Panc1 (cell line): ENCODE measurements around the gene IPMK. TPM values are rescaled to one million over a fixed set of nuclear protein-coding genes. Genes with fewer than 3 reads are reported as not detected.
"Not testable (repeated sequence)": the region's sequence is repeated elsewhere in the genome, so short reads cannot be mapped to it uniquely, and the experiment has no call there.

Experiments used
- ATAC-seq: fragments of 200-7000 bp; cut with Tn5 transposase; 2 replicates; pipeline ENCODE4 v1.9.1; 2020; ENCODE audit warnings: mild to moderate bottlenecking, moderate library complexity
- BruUV-seq: library from RNA; stranded (reverse); fragments of 400-500 nt; replicated peaks from 2 replicates; lab custom pipeline; 2021; lab: Mats Ljungman, UMichigan
- CTCF ChIA-PET: fragments of 300-600 bp; sonication (Branson Sonifier 250); formaldehyde crosslinking; loops from one replicate; lab custom pipeline; 2022; ENCODE audit warnings: antibody characterized with exemption; lab: Charles Lee
- POLR2A ChIA-PET: fragments of 300-600 bp; sonication (Branson Sonifier 250); formaldehyde crosslinking; loops from one replicate; lab custom pipeline; 2022; ENCODE audit warnings: antibody characterized with exemption; lab: Charles Lee
- DNase-seq: peaks from one replicate; pipeline ENCODE4 v3.0.0-alpha.2; 2010; ENCODE audit warnings: low read depth, low spot score
- H3K27ac ChIP-seq: 2 replicates; pipeline ENCODE4 v1.5.1; 2011; ENCODE audit warnings: mild to moderate bottlenecking, low read length, inconsistent platforms
- H3K27me3 ChIP-seq: fragments of 200-500 bp; sonication (Bioruptor generic); 2 replicates; pipeline ENCODE4 v1.6.0; 2014; ENCODE audit warnings: low read length, inconsistent platforms; ENCODE audit not compliant: control insufficient read depth, insufficient read depth
- H3K36me3 ChIP-seq: fragments of 200-500 bp; sonication (Bioruptor generic); 2 replicates; pipeline ENCODE4 v1.5.1; 2014; ENCODE audit warnings: inconsistent platforms, mild to moderate bottlenecking, low read length, moderate library complexity; ENCODE audit not compliant: control insufficient read depth, insufficient read depth
- H3K4me1 ChIP-seq: 2 replicates; pipeline ENCODE4 v1.5.1; 2011; ENCODE audit warnings: inconsistent platforms, mild to moderate bottlenecking, low read length, moderate library complexity; ENCODE audit not compliant: control insufficient read depth, insufficient read depth
- H3K4me3 ChIP-seq, 2 experiments: 2 replicates each; pipeline ENCODE4 v1.5.1; 2011 to 2012; ENCODE audit warnings: low read depth in 2 of 2, low read length in 2 of 2, mild to moderate bottlenecking in 2 of 2, inconsistent platforms in 1 of 2, moderate library complexity in 1 of 2
- H3K9me3 ChIP-seq: fragments of 200-500 bp; sonication (Bioruptor generic); 2 replicates; pipeline ENCODE4 v1.5.1; 2014; ENCODE audit warnings: low read depth, mild to moderate bottlenecking, inconsistent platforms, low read length, moderate library complexity; ENCODE audit not compliant: control insufficient read depth, insufficient read depth
- CTCF ChIP-seq: fragments of 450-650 bp; IDR thresholded peaks from 2 replicates; pipeline ENCODE4 v1.5.1; 2017; ENCODE audit warnings: mild to moderate bottlenecking
- POLR2AphosphoS5 ChIP-seq: IDR thresholded peaks from 2 replicates; pipeline ENCODE4 v1.6.1; 2012; ENCODE audit warnings: mild to moderate bottlenecking, low read depth, low read length, moderate library complexity
- REST ChIP-seq, 2 experiments: IDR thresholded peaks; 2 replicates each; pipeline ENCODE4 v1.6.1; 2011 to 2012; ENCODE audit warnings: low read depth in 2 of 2, control low read depth in 1 of 2, low read length in 1 of 2, mild to moderate bottlenecking in 1 of 2, moderate library complexity in 1 of 2; ENCODE audit not compliant: insufficient read depth in 1 of 2
- SIN3A ChIP-seq: IDR thresholded peaks from 2 replicates; pipeline ENCODE4 v1.6.1; 2012; ENCODE audit warnings: low read depth, mild to moderate bottlenecking, low read length, moderate library complexity, borderline replicate concordance; ENCODE audit not compliant: insufficient read depth
- TCF7L2 ChIP-seq: IDR thresholded peaks from 2 replicates; pipeline ENCODE4 v1.6.1; 2011; ENCODE audit warnings: mild to moderate bottlenecking, low read depth, low read length, inconsistent platforms
- in situ Hi-C: cut with HindIII; loops from 2 replicates; pipeline ENCODE4 v1.10.0; 2016; ENCODE audit warnings: low sequenced_read_pairs, low pct_unique_long_range_greater_than_20kb
- intact Hi-C: fragments of 100-400 bp; cut with micrococcal nuclease; formaldehyde crosslinking; loops from one replicate; pipeline ENCODE4 v1.10.0; 2022; ENCODE audit not compliant: unreplicated experiment
- total RNA-seq: library from RNA; stranded (reverse); gene quantifications from one replicate; pipeline ENCODE4 v1.2.1, GENCODE V29; 2021; ENCODE audit not compliant: unreplicated experiment

Gene IPMK
- total RNA-seq, 1 experiment from 2014 or later = 9.3 TPM

- in situ Hi-C loops, CTCF ChIA-PET, H3K36me3 ChIP-seq, DNase-seq, BruUV-seq, H3K9me3 ChIP-seq, H3K27ac ChIP-seq, intact Hi-C loops, H3K4me3 ChIP-seq, ATAC-seq, POLR2A ChIA-PET, H3K27me3 ChIP-seq: not testable (repeated sequence)
- H3K4me1 ChIP-seq = peaks cover 12% of the 10 kb centered on the region
Observed at GRCh38 chr10:58243801-58244200, 23.9 kb downstream of the IPMK start.

- intact Hi-C loops (no loop called here), in situ Hi-C loops (no loop called here)
- no peaks in the 10 kb centered on the region for H3K36me3 ChIP-seq
- POLR2A ChIA-PET = no interaction called here
- CTCF ChIA-PET = no interaction called here
- TF ChIP-seq SIN3A (no peak), TCF7L2 (no peak), CTCF (no peak), POLR2AphosphoS5 (no peak), REST (IDR thresholded peaks at IDR 0.05; ENCODE audit: insufficient read depth in 1 of 2, low read depth in 2 of 2, low read length in 1 of 2) (no peak)
- DNase-seq (no peak), ATAC-seq (no peak)
- peaks cover 16% of the 10 kb centered on the region for H3K4me1 ChIP-seq
- BruUV-seq = no TSS peak
- H3K9me3 ChIP-seq = no peaks in the 10 kb centered on the region
- no peaks in the 10 kb centered on the region for H3K27me3 ChIP-seq
- no peak overlapping the region for H3K4me3 ChIP-seq
- no peak overlapping the region for H3K27ac ChIP-seq
Observed at GRCh38 chr10:58243269-58243668, 24.4 kb downstream of the IPMK start.

GRCh38 chr10:58241346-58241745 lies 26.3 kb downstream of the IPMK start:
- Histone ChIP-seq H3K4me3 (no peak overlapping the region), H3K9me3 (no peaks in the 10 kb centered on the region), H3K27ac (no peak overlapping the region), H3K4me1 (peaks cover 30% of the 10 kb centered on the region), H3K27me3 (no peaks in the 10 kb centered on the region), H3K36me3 (no peaks in the 10 kb centered on the region)
- ATAC-seq (no peak), DNase-seq (no peak)
- TF ChIP-seq SIN3A (no peak), CTCF (no peak), TCF7L2 (no peak), REST (IDR thresholded peaks at IDR 0.05; ENCODE audit: insufficient read depth in 1 of 2, low read depth in 2 of 2, low read length in 1 of 2) (no peak), POLR2AphosphoS5 (no peak)
- in situ Hi-C loops = no loop called here
- BruUV-seq = no TSS peak
- ChIA-PET CTCF (no interaction called here), POLR2A (no interaction called here)
- intact Hi-C loops = no loop called here
